PC-9 (cell line): Measurements from ENCODE around the gene CHST3. TPM values are rescaled to one million over a fixed set of nuclear protein-coding genes. Genes with fewer than 3 reads are reported as not detected.

Source experiments
- BruUV-seq: library from RNA; stranded (reverse); fragments of 400-500 nt; replicated peaks from 2 replicates; lab custom pipeline; 2021; lab: Mats Ljungman, UMichigan
- CTCF ChIA-PET: fragments of 300-600 bp; sonication (Branson Sonifier 250); formaldehyde crosslinking; loops from one replicate; lab custom pipeline; 2022; ENCODE audit warnings: antibody characterized with exemption; lab: Charles Lee
- POLR2A ChIA-PET: fragments of 300-600 bp; sonication (Branson Sonifier 250); formaldehyde crosslinking; loops from one replicate; lab custom pipeline; 2022; ENCODE audit warnings: antibody characterized with exemption; ENCODE audit not compliant: unreplicated experiment; lab: Charles Lee
- DNase-seq, 2 experiments: peaks; one replicate each; pipeline versions ENCODE4 v3.0.0 to v3.0.0-alpha.2; 2015 to 2022; ENCODE audit warnings: mixed read lengths in 1 of 2
- H2AFZ ChIP-seq: fragments of 200-600 bp; sonication (generic); 2 replicates; pipeline ENCODE4 v1.8.1; 2017; ENCODE audit warnings: antibody characterized with exemption
- H3F3A ChIP-seq: fragments of 200-600 bp; sonication (generic); 2 replicates; pipeline ENCODE4 v1.8.1; 2017; ENCODE audit warnings: antibody characterized with exemption, mild to moderate bottlenecking, low read depth; ENCODE audit not compliant: insufficient read depth
- H3K27ac ChIP-seq: fragments of 200-600 bp; sonication (generic); 2 replicates; pipeline ENCODE4 v1.6.1; 2016; ENCODE audit warnings: mixed run types
- H3K27me3 ChIP-seq: fragments of 200-600 bp; sonication (generic); 2 replicates; pipeline ENCODE4 v1.6.1; 2016; ENCODE audit warnings: low read depth, mixed run types; ENCODE audit not compliant: insufficient read depth
- H3K36me3 ChIP-seq: fragments of 200-600 bp; sonication (generic); 2 replicates; pipeline ENCODE4 v1.6.1; 2016; ENCODE audit warnings: low read depth, mixed run types
- H3K4me1 ChIP-seq: fragments of 200-600 bp; sonication (generic); replicated peaks from 2 replicates; pipeline ENCODE4 v1.6.1; 2016; ENCODE audit warnings: mixed run types; ENCODE audit not compliant: insufficient read depth
- H3K4me2 ChIP-seq: fragments of 200-600 bp; sonication (generic); 2 replicates; pipeline ENCODE4 v1.6.1; 2017; ENCODE audit warnings: mixed run types
- H3K4me3 ChIP-seq: fragments of 200-600 bp; sonication (generic); 2 replicates; pipeline ENCODE4 v1.6.1; 2016; ENCODE audit warnings: mixed run types
- H3K79me2 ChIP-seq: fragments of 200-600 bp; sonication (generic); 2 replicates; pipeline ENCODE4 v1.6.1; 2017; ENCODE audit warnings: low read depth, mixed run types
- H3K9me2 ChIP-seq: fragments of 200-600 bp; sonication (generic); 2 replicates; pipeline ENCODE4 v1.8.1; 2017; ENCODE audit warnings: mild to moderate bottlenecking; ENCODE audit not compliant: insufficient read depth
- H3K9me3 ChIP-seq: fragments of 200-600 bp; sonication (generic); 2 replicates; pipeline ENCODE4 v1.8.1; 2016; ENCODE audit warnings: low read depth; ENCODE audit not compliant: insufficient read depth
- H4K20me1 ChIP-seq: fragments of 200-600 bp; sonication (generic); 2 replicates; pipeline ENCODE4 v1.8.1; 2017; ENCODE audit not compliant: insufficient read depth
- EZH2 ChIP-seq: fragments of 200-600 bp; sonication (generic); IDR thresholded peaks from 2 replicates; pipeline ENCODE4 v1.8.0; 2017; ENCODE audit warnings: antibody characterized with exemption, low read depth
- intact Hi-C: fragments of 100-400 bp; cut with micrococcal nuclease; formaldehyde crosslinking; loops from one replicate; pipeline ENCODE4 v1.10.0; 2022; ENCODE audit not compliant: unreplicated experiment
- total RNA-seq: library from RNA; stranded (reverse); gene quantifications from 2 replicates; pipeline ENCODE4 v1.2.3, GENCODE V29; 2021
- TF ChIP-seq, protein P1 (sequence below): fragments of 200-600 bp; sonication (generic); conservative IDR thresholded peaks from 2 replicates; pipeline ENCODE4 v1.6.1; 2017; ENCODE audit warnings: mixed run types, antibody characterized with exemption, mild to moderate bottlenecking, moderate library complexity

Gene CHST3
- total RNA-seq, 1 experiment from 2014 or later: 23.3 TPM

GRCh38 chr10:71948496-71949067 lies 15.6 kb upstream of the CHST3 start:
- H3K9me3 ChIP-seq: peaks cover 30% of the 10 kb centered on the region
- no peak overlapping the region for H3K4me3 ChIP-seq
- H3K4me1 ChIP-seq: peaks cover 16% of the 10 kb centered on the region
- DNase-seq: peak in 1 of 2 experiments; percentile 80
- no peaks in the 10 kb centered on the region for H3K79me2 ChIP-seq
- no TSS peak for BruUV-seq
- no peaks in the 10 kb centered on the region for H3K9me2 ChIP-seq
- no peaks in the 10 kb centered on the region for H4K20me1 ChIP-seq
- H3F3A ChIP-seq: no peaks in the 10 kb centered on the region
- no peaks in the 10 kb centered on the region for H3K36me3 ChIP-seq
- no peaks in the 10 kb centered on the region for H3K27me3 ChIP-seq
- intact Hi-C loops: no loop called here
- peak overlapping the region; percentile 37 for H3K4me2 ChIP-seq
- ChIA-PET CTCF (no interaction called here), POLR2A (interaction anchor here (0.6 kb wide), 2 partner anchors 389 to 927 kb away, joined by 4 read pairs; no protein-coding TSS in a partner anchor)
- no peak overlapping the region for H3K27ac ChIP-seq
- no peak for TF ChIP-seq EZH2
- TF ChIP-seq, protein P1, sequence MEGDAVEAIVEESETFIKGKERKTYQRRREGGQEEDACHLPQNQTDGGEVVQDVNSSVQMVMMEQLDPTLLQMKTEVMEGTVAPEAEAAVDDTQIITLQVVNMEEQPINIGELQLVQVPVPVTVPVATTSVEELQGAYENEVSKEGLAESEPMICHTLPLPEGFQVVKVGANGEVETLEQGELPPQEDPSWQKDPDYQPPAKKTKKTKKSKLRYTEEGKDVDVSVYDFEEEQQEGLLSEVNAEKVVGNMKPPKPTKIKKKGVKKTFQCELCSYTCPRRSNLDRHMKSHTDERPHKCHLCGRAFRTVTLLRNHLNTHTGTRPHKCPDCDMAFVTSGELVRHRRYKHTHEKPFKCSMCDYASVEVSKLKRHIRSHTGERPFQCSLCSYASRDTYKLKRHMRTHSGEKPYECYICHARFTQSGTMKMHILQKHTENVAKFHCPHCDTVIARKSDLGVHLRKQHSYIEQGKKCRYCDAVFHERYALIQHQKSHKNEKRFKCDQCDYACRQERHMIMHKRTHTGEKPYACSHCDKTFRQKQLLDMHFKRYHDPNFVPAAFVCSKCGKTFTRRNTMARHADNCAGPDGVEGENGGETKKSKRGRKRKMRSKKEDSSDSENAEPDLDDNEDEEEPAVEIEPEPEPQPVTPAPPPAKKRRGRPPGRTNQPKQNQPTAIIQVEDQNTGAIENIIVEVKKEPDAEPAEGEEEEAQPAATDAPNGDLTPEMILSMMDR: no peak
- H2AFZ ChIP-seq: no peak overlapping the region

DNA sequence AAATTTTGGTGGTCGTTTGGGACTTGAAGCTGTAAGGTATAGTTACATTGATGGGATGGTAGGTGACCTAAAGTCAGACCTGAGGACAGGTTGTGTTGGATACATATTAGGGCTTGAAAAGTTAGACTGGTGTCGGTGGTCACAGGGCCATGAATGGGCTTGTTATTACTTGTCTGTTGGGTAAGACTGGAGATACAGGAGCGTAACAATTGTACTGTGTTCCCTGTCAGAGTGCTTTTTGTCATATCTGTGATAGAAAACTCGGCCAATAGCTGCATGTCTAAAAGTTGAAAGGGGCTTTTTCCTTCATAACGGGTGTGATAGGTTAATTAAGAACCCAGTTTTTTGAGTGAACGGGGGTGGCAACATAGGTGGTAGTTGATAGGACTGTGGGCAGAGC lies 13.5 kb upstream of the CHST3 start:
- no peak overlapping the region for H2AFZ ChIP-seq
- CTCF ChIA-PET: no interaction called here
- intact Hi-C loops: no loop called here

GRCh38 chr10:71952745-71953144 lies 11.4 kb upstream of the CHST3 start:
- Histone ChIP-seq H3K36me3 (no peaks in the 10 kb centered on the region), H3K9me3 (peaks cover 13% of the 10 kb centered on the region), H4K20me1 (no peaks in the 10 kb centered on the region), H3K79me2 (no peaks in the 10 kb centered on the region), H3F3A (no peaks in the 10 kb centered on the region), H3K4me1 (peaks cover 28% of the 10 kb centered on the region), H3K27ac (no peak overlapping the region), H2AFZ (no peak overlapping the region), H3K27me3 (no peaks in the 10 kb centered on the region), H3K4me3 (no peak overlapping the region), H3K9me2 (no peaks in the 10 kb centered on the region), H3K4me2 (no peak overlapping the region)
- POLR2A ChIA-PET: no interaction called here
- TF ChIP-seq, protein P1: no peak
- TF ChIP-seq EZH2: no peak
- no TSS peak for BruUV-seq
- intact Hi-C loops: no loop called here
- DNase-seq: no peak
- CTCF ChIA-PET: interaction anchor here (0.6 to 0.7 kb wide), 2 partner anchors 640 to 919 kb away, joined by 4 to 7 read pairs; no protein-coding TSS in a partner anchor

More for the DNA sequence above, 13.5 kb upstream of the CHST3 start:
- no peak for DNase-seq
- Histone ChIP-seq H3K4me3 (no peak overlapping the region), H3K9me3 (peaks cover 29% of the 10 kb centered on the region), H3K9me2 (no peaks in the 10 kb centered on the region), H3K36me3 (no peaks in the 10 kb centered on the region), H3K79me2 (no peaks in the 10 kb centered on the region), H3K27me3 (no peaks in the 10 kb centered on the region), H3K27ac (no peak overlapping the region), H3K4me2 (no peak overlapping the region), H3F3A (no peaks in the 10 kb centered on the region), H3K4me1 (peaks cover 16% of the 10 kb centered on the region), H4K20me1 (no peaks in the 10 kb centered on the region)
- TF ChIP-seq EZH2: no peak
- TF ChIP-seq, protein P1: no peak
- POLR2A ChIA-PET: no interaction called here
- no TSS peak for BruUV-seq
